ENCODE measurements around the gene GRIK2. TPM values are rescaled to one million over a fixed set of nuclear protein-coding genes. Genes with fewer than 3 reads are reported as not detected.

The GRIK2 gene
- total RNA-seq, 1 donor from 2014 or later: 11.3 TPM

DNA sequence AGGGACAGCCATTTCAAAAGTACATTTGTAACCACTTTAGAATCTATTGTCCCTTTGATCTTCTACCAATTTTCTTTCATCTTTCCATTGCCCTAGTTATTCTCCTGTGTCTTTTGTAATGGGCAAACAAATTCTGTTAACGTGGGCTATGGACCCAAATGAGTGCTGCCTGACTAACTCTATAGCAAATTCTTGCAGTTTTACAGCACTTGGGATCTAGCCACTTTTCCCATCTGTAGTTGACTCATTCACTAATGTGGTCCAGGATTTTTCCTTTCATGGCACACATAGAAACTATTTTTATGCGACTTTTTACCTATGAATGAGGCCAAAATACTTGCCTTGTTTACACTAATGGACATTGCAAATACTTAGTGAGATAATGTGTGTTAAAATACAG, 52.0 kb downstream of the GRIK2 start:
- Histone ChIP-seq H3K27me3 (ENCODE audit: low read depth) (no peaks in the 10 kb centered on the region), H3K4me3 (no peak overlapping the region), H3K27ac (replicated peaks) (no peak overlapping the region), H3K9me3 (replicated peaks) (no peaks in the 10 kb centered on the region), H3K4me1 (no peaks in the 10 kb centered on the region), H3K36me3 (no peaks in the 10 kb centered on the region)
- no peak for DNase-seq
- TF ChIP-seq CTCF (IDR thresholded peaks at IDR 0.05; ENCODE audit: borderline replicate concordance): no peak
- intact Hi-C loops (cut with micrococcal nuclease): no loop called here

DNA sequence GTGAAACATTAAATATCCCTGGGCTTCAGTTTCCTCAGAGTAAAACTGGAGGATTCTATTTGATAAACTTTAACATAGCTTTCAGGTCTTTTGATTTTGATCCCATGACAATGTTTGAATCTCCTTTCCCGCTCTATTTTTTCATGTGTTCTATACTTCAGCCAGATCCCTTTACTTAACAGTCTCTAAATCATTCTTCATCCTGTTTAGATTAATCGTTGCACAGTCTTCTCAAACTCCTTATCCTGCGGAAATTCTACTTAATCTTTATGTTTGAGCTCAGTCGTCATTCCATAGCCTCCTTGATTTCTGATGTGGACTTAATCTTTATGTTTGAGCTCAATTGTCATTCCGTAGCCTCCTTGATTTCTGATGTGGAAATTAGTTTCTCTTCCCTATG, 57.4 kb downstream of the GRIK2 start:
- no peaks in the 10 kb centered on the region for H3K4me1 ChIP-seq
- no peak for TF ChIP-seq CTCF (IDR thresholded peaks at IDR 0.05; ENCODE audit: borderline replicate concordance)
- no peaks in the 10 kb centered on the region for H3K36me3 ChIP-seq
- H3K9me3 ChIP-seq (replicated peaks): no peaks in the 10 kb centered on the region
- intact Hi-C loops (cut with micrococcal nuclease): no loop called here
- no peak for DNase-seq
- no peak overlapping the region for H3K27ac ChIP-seq (replicated peaks)
- H3K27me3 ChIP-seq (ENCODE audit: low read depth): no peaks in the 10 kb centered on the region
- no peak overlapping the region for H3K4me3 ChIP-seq

DNA sequence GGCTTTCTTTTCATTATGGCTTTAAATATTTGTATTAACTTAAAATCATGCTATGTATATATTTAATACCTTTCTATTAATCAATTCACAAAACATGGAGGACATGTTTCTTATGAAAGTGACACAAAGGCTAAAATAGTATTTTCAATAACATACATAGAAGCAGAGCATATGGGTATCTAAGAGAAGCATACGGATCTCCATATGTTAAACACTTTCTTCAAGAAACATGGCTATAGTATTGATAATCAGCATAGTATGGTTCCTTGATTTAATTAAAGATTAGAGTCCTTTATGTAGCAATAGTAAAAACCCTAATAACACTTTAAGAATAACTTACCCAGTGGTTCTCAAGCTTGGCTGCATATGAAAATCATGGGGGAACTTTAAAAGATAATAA, 58.5 kb downstream of the GRIK2 start:
- Histone ChIP-seq H3K27ac (replicated peaks) (no peak overlapping the region), H3K4me3 (no peak overlapping the region), H3K9me3 (replicated peaks) (no peaks in the 10 kb centered on the region), H3K27me3 (ENCODE audit: low read depth) (no peaks in the 10 kb centered on the region), H3K4me1 (no peaks in the 10 kb centered on the region), H3K36me3 (no peaks in the 10 kb centered on the region)
- intact Hi-C loops (cut with micrococcal nuclease): no loop called here
- TF ChIP-seq CTCF (IDR thresholded peaks at IDR 0.05; ENCODE audit: borderline replicate concordance): no peak
- no peak for DNase-seq

DNA sequence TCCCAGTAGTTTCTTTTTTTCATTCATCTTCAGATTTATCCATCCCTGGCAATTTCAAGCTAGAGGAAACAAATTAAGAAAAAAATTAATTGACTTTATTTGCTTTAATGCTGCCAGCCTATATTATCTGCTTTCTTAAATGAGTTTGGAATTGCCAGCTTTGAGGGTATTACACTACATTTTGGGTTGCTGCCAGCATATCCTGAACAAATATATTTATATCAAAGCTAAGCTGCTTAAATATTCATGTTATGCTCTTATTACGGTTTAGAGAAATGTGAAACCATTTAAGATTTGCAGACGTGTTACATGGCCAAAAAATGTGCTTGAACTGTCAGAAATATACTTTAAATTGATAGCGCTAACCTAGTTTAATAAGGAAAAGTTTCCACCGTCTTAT, 59.7 kb downstream of the GRIK2 start:
- DNase-seq: no peak
- Histone ChIP-seq H3K4me1 (no peaks in the 10 kb centered on the region), H3K9me3 (replicated peaks) (no peaks in the 10 kb centered on the region), H3K27ac (replicated peaks) (no peak overlapping the region), H3K36me3 (no peaks in the 10 kb centered on the region), H3K27me3 (ENCODE audit: low read depth) (no peaks in the 10 kb centered on the region), H3K4me3 (no peak overlapping the region)
- TF ChIP-seq CTCF (IDR thresholded peaks at IDR 0.05; ENCODE audit: borderline replicate concordance): no peak
- intact Hi-C loops (cut with micrococcal nuclease): no loop called here

DNA sequence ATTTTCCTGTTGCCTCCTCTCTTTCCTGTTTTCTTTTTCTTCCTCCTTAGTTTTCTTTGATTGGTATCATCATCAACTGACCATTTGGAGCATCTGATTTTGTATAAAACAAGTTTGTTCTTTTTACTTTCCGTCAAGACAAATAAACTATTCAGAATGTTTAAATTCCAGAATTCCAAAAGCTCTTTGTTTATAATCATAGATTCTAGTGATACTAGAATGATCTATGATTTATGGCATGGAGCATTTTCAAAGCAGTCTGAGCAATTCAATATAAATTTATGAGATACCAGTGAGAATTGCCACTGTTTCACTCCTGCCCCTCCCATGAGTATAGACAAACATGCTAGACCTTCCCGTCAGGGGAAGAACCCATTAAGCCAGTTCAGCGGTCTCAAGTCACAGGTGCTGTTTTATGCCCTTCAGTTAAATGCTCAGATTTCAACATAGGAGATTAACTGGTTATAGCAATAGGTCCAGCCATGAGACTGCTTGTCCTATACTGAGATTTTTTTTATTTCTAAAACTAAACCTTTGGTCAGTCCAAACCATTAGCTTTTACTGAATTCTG, 60.7 kb downstream of the GRIK2 start:
- TF ChIP-seq CTCF (IDR thresholded peaks at IDR 0.05; ENCODE audit: borderline replicate concordance): no peak
- DNase-seq: no peak
- H3K27me3 ChIP-seq (ENCODE audit: low read depth): no peaks in the 10 kb centered on the region
- no peak overlapping the region for H3K27ac ChIP-seq (replicated peaks)
- H3K4me3 ChIP-seq: no peak overlapping the region
- H3K36me3 ChIP-seq: no peaks in the 10 kb centered on the region
- intact Hi-C loops (cut with micrococcal nuclease): no loop called here
- H3K4me1 ChIP-seq: no peaks in the 10 kb centered on the region
- H3K9me3 ChIP-seq (replicated peaks): no peaks in the 10 kb centered on the region

All from left ventricle myocardium inferior (tissue), 1 donor.